ENCODE results near the gene SPDYE4.

SPDYE4 gene

DNA sequence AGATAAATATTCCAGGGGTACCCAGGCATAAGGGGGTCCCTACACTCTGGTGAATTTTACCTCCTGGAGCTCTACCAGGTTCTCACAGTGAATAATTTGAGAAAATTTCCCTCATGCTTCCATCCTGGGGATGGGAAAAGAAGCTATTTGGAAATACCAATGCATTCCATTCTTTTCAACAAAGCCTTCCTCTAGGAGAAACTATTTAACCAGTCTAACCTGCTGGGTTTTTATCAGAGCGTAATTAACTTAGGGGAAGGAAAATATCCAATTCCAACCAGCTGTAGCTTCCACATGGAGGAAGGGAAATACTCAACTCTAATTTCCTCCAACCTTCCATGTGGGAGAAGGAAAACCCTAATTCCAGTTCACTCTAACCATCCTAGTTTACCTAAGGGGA is 23.8 kb upstream of the SPDYE4 start:
- H3K27ac ChIP-seq (ENCODE audit: low read depth, low read length): no peak overlapping the region
- peaks cover 4% of the 10 kb centered on the region for H3K27me3 ChIP-seq (ENCODE audit: control insufficient read depth, low read length)
- no peak for TF ChIP-seq EZH2phosphoT487 (IDR thresholded peaks at IDR 0.05; ENCODE audit: borderline replicate concordance, low read length)
- TF ChIP-seq, protein P1, sequence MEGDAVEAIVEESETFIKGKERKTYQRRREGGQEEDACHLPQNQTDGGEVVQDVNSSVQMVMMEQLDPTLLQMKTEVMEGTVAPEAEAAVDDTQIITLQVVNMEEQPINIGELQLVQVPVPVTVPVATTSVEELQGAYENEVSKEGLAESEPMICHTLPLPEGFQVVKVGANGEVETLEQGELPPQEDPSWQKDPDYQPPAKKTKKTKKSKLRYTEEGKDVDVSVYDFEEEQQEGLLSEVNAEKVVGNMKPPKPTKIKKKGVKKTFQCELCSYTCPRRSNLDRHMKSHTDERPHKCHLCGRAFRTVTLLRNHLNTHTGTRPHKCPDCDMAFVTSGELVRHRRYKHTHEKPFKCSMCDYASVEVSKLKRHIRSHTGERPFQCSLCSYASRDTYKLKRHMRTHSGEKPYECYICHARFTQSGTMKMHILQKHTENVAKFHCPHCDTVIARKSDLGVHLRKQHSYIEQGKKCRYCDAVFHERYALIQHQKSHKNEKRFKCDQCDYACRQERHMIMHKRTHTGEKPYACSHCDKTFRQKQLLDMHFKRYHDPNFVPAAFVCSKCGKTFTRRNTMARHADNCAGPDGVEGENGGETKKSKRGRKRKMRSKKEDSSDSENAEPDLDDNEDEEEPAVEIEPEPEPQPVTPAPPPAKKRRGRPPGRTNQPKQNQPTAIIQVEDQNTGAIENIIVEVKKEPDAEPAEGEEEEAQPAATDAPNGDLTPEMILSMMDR (IDR thresholded peaks at IDR 0.05; ENCODE audit: low read depth, low read length, poor library complexity, severe bottlenecking): no peak

DNA sequence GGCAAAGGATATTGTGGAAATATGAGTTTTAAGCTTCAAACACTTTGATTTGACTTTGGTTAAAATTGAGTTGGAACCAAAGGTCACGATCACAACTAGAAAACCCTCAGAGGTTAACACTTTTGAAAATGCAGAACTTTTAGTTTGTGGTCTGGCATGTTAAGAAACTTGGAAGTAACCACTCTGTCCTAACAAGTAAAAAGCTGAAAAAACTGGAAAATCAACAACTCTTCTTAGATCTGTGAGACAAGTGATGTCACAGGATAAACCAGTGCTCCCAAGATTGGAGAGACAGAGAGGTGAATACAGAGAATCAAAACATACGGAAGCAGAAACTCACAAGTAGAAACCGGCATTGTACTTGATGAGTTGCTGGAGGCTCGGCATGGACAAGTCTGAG is 23.4 kb upstream of the SPDYE4 start:
- H3K27me3 ChIP-seq (ENCODE audit: control insufficient read depth, low read length): peaks cover 6% of the 10 kb centered on the region
- no peak overlapping the region for H3K4me2 ChIP-seq (ENCODE audit: low read length)
- H3K9me3 ChIP-seq (ENCODE audit: control insufficient read depth, insufficient read depth, low read length): no peaks in the 10 kb centered on the region
- no peaks in the 10 kb centered on the region for H3K79me2 ChIP-seq (ENCODE audit: control insufficient read depth, low read length)
- H3K27ac ChIP-seq (ENCODE audit: low read depth, low read length): no peak overlapping the region
- H3K4me1 ChIP-seq (ENCODE audit: control insufficient read depth, low read length): no peaks in the 10 kb centered on the region
- no peaks in the 10 kb centered on the region for H3F3A ChIP-seq (ENCODE audit: control insufficient read depth, insufficient read depth)
- H3K9me2 ChIP-seq (replicated peaks; ENCODE audit: control insufficient read depth, low read length): no peaks in the 10 kb centered on the region
- no peaks in the 10 kb centered on the region for H4K20me1 ChIP-seq (ENCODE audit: control insufficient read depth, insufficient read depth, low read depth, low read length)
- no peaks in the 10 kb centered on the region for H3K36me3 ChIP-seq (ENCODE audit: control insufficient read depth, low read length)
- TF ChIP-seq EZH2phosphoT487 (IDR thresholded peaks at IDR 0.05; ENCODE audit: borderline replicate concordance, low read length): no peak
- TF ChIP-seq, protein P1 (IDR thresholded peaks at IDR 0.05; ENCODE audit: low read depth, low read length, poor library complexity, severe bottlenecking): no peak
- H3K4me3 ChIP-seq (ENCODE audit: low read length): no peak overlapping the region

More for the DNA sequence above, 23.8 kb upstream of the SPDYE4 start:
- Histone ChIP-seq H3K9me3 (ENCODE audit: control insufficient read depth, insufficient read depth, low read length) (no peaks in the 10 kb centered on the region), H3K4me3 (ENCODE audit: low read length) (no peak overlapping the region), H3K36me3 (ENCODE audit: control insufficient read depth, low read length) (no peaks in the 10 kb centered on the region), H3K4me2 (ENCODE audit: low read length) (no peak overlapping the region), H3F3A (ENCODE audit: control insufficient read depth, insufficient read depth) (no peaks in the 10 kb centered on the region), H3K4me1 (ENCODE audit: control insufficient read depth, low read length) (no peaks in the 10 kb centered on the region), H3K9me2 (replicated peaks; ENCODE audit: control insufficient read depth, low read length) (no peaks in the 10 kb centered on the region), H4K20me1 (ENCODE audit: control insufficient read depth, insufficient read depth, low read depth, low read length) (no peaks in the 10 kb centered on the region), H3K79me2 (ENCODE audit: control insufficient read depth, low read length) (no peaks in the 10 kb centered on the region)

DNA sequence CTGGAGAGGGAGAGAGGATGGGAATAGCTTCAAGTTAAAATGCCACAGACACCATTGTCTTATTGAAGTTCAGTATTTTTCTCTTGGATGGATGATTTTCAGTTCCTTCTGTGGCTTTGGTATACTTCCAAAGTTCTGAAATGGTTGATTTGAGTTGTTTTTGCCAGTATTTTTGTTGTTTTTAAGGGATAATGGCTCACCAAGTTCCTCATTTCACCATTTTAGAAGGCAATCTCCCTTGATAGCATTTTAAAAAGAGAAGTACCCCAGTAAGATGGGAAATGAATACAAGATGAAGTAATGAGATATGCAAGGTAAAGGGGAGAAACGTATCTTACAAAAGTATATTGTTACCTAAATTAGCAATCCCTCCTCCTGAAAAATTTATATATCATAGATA is 18.5 kb upstream of the SPDYE4 start:
- Histone ChIP-seq H3K9me3 (ENCODE audit: control insufficient read depth, insufficient read depth, low read length) (no peaks in the 10 kb centered on the region), H3K27me3 (ENCODE audit: control insufficient read depth, low read length) (peaks cover 11% of the 10 kb centered on the region), H3K79me2 (ENCODE audit: control insufficient read depth, low read length) (no peaks in the 10 kb centered on the region), H3K4me2 (ENCODE audit: low read length) (no peak overlapping the region), H3K4me1 (ENCODE audit: control insufficient read depth, low read length) (no peaks in the 10 kb centered on the region), H3K4me3 (ENCODE audit: low read length) (no peak overlapping the region), H3K36me3 (ENCODE audit: control insufficient read depth, low read length) (no peaks in the 10 kb centered on the region), H3K27ac (ENCODE audit: low read depth, low read length) (no peak overlapping the region), H4K20me1 (ENCODE audit: control insufficient read depth, insufficient read depth, low read depth, low read length) (no peaks in the 10 kb centered on the region), H3F3A (ENCODE audit: control insufficient read depth, insufficient read depth) (no peaks in the 10 kb centered on the region), H3K9me2 (replicated peaks; ENCODE audit: control insufficient read depth, low read length) (no peaks in the 10 kb centered on the region)
- TF ChIP-seq EZH2phosphoT487 (IDR thresholded peaks at IDR 0.05; ENCODE audit: borderline replicate concordance, low read length): no peak
- TF ChIP-seq, protein P1 (IDR thresholded peaks at IDR 0.05; ENCODE audit: low read depth, low read length, poor library complexity, severe bottlenecking): no peak

DNA sequence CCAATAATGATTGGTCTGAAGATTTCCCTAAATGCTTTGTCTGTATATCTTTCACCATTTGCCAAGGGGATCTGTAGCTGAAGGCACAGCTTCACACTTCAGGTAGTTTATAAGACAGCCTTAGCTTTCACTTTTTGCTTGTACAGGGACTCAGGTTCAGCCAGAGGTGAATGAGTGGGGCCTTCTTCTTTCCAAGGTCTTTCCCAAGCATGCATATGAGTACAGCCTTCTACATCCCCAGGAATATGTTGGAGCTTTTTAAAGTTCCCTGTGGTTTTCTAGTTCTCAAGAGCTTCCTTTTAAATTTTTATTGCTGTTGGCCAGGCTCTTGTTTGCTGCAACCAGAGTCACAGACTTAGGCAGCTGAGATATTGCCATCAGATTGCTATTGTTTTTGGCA is 17.9 kb upstream of the SPDYE4 start:
- Histone ChIP-seq H3K4me3 (ENCODE audit: low read length) (no peak overlapping the region), H4K20me1 (ENCODE audit: control insufficient read depth, insufficient read depth, low read depth, low read length) (no peaks in the 10 kb centered on the region), H3K9me3 (ENCODE audit: control insufficient read depth, insufficient read depth, low read length) (no peaks in the 10 kb centered on the region), H3K4me1 (ENCODE audit: control insufficient read depth, low read length) (no peaks in the 10 kb centered on the region), H3K9me2 (replicated peaks; ENCODE audit: control insufficient read depth, low read length) (no peaks in the 10 kb centered on the region), H3K27me3 (ENCODE audit: control insufficient read depth, low read length) (peaks cover 11% of the 10 kb centered on the region), H3K79me2 (ENCODE audit: control insufficient read depth, low read length) (no peaks in the 10 kb centered on the region), H3F3A (ENCODE audit: control insufficient read depth, insufficient read depth) (no peaks in the 10 kb centered on the region), H3K36me3 (ENCODE audit: control insufficient read depth, low read length) (no peaks in the 10 kb centered on the region), H3K4me2 (ENCODE audit: low read length) (no peak overlapping the region), H3K27ac (ENCODE audit: low read depth, low read length) (no peak overlapping the region)
- TF ChIP-seq, protein P1 (IDR thresholded peaks at IDR 0.05; ENCODE audit: low read depth, low read length, poor library complexity, severe bottlenecking): no peak
- no peak for TF ChIP-seq EZH2phosphoT487 (IDR thresholded peaks at IDR 0.05; ENCODE audit: borderline replicate concordance, low read length)

All from DOHH2 (cell line).